Thoracic aorta (tissue), 2 donors: ENCODE measurements around the gene C1orf115. TPM values are rescaled to one million over a fixed set of nuclear protein-coding genes. Genes with fewer than 3 reads are reported as not detected.

Experiments used
- ATAC-seq: fragments of 150-250 bp; one replicate; pipeline ENCODE4 v1.8.0; 2017; ENCODE audit warnings: low read depth; ENCODE audit not compliant: insufficient number of reproducible peaks, low FRiP score
- DNase-seq: peaks from one replicate; pipeline ENCODE4 v3.0.0-alpha.2; 2020; ENCODE audit warnings: low spot score
- H3K27ac ChIP-seq, 2 donors: fragments of 200-600 bp; sonication (generic); 1 replicate in 1 of 2; 2 replicates in 1 of 2; pipeline ENCODE4 v1.5.1; 2016; ENCODE audit warnings: mild to moderate bottlenecking in 2 of 2, moderate library complexity in 2 of 2
- H3K27me3 ChIP-seq: fragments of 200-600 bp; sonication (generic); replicated peaks from 2 replicates; pipeline ENCODE4 v1.6.0; 2016; ENCODE audit warnings: mild to moderate bottlenecking; ENCODE audit not compliant: insufficient read depth
- H3K36me3 ChIP-seq: fragments of 200-600 bp; sonication (generic); one replicate; pipeline ENCODE4 v1.5.1; 2016
- H3K4me1 ChIP-seq, 2 donors: fragments of 200-600 bp; sonication (generic); 1 replicate in 1 of 2; 2 replicates in 1 of 2; pipeline versions ENCODE4 v1.5.1 to v1.6.0; 2016; ENCODE audit warnings: low read depth in 2 of 2, mild to moderate bottlenecking in 1 of 2; ENCODE audit not compliant: control insufficient read depth in 1 of 2
- H3K4me3 ChIP-seq: fragments of 200-600 bp; sonication (generic); 2 replicates; pipeline ENCODE4 v1.5.1; 2016; ENCODE audit warnings: mild to moderate bottlenecking
- H3K9me3 ChIP-seq: fragments of 200-600 bp; sonication (generic); 2 replicates; pipeline ENCODE4 v1.5.1; 2016
- CTCF ChIP-seq: fragments of 200-600 bp; sonication (generic); IDR thresholded peaks from one replicate; pipeline ENCODE4 v1.5.1; 2019; ENCODE audit warnings: antibody characterized with exemption
- total RNA-seq, 2 donors: library from RNA; depleted of rRNA; stranded (reverse); fragments of >200 nt; gene quantifications; one replicate each; pipeline versions ENCODE4 v1.1.0 to v1.2.3, GENCODE V29; 2016

Gene C1orf115
- total RNA-seq, 2 donors from 2014 or later, result 6.8 to 9.7 TPM

- Histone ChIP-seq H3K27ac (no peak overlapping the region), H3K9me3 (peaks cover 8% of the 10 kb centered on the region), H3K36me3 (no peaks in the 10 kb centered on the region), H3K4me3 (no peak overlapping the region), H3K27me3 (no peaks in the 10 kb centered on the region), H3K4me1 (no peaks in the 10 kb centered on the region)
- ATAC-seq (no peak), DNase-seq (no peak)
- no peak for TF ChIP-seq CTCF
Measured at GRCh38 chr1:220666349-220666748, 23.8 kb upstream of the C1orf115 start.

- H3K4me3 ChIP-seq, result no peak overlapping the region
- no peak overlapping the region for H3K27ac ChIP-seq
- no peak for DNase-seq
- no peaks in the 10 kb centered on the region for H3K4me1 ChIP-seq
- no peaks in the 10 kb centered on the region for H3K27me3 ChIP-seq
- no peak for ATAC-seq
- no peaks in the 10 kb centered on the region for H3K36me3 ChIP-seq
- TF ChIP-seq CTCF, result no peak
- H3K9me3 ChIP-seq, result peaks cover 8% of the 10 kb centered on the region
Measured at GRCh38 chr1:220669005-220669404, 21.2 kb upstream of the C1orf115 start.

- no peak for TF ChIP-seq CTCF
Measured at GRCh38 chr1:220670365-220670764, 19.8 kb upstream of the C1orf115 start.

GRCh38 chr1:220673921-220674320 lies 16.2 kb upstream of the C1orf115 start:
- no peak overlapping the region for H3K4me3 ChIP-seq
- no peaks in the 10 kb centered on the region for H3K4me1 ChIP-seq
- no peak for TF ChIP-seq CTCF
- H3K27me3 ChIP-seq, result no peaks in the 10 kb centered on the region
- no peaks in the 10 kb centered on the region for H3K36me3 ChIP-seq
- H3K9me3 ChIP-seq, result peaks cover 8% of the 10 kb centered on the region
- ATAC-seq, result no peak
- no peak for DNase-seq
- no peak overlapping the region for H3K27ac ChIP-seq

More at GRCh38 chr1:220670365-220670764, 19.8 kb upstream of the C1orf115 start:
- no peak for ATAC-seq
- Histone ChIP-seq H3K9me3 (peaks cover 8% of the 10 kb centered on the region), H3K36me3 (no peaks in the 10 kb centered on the region), H3K27me3 (no peaks in the 10 kb centered on the region), H3K27ac (no peak overlapping the region), H3K4me1 (no peaks in the 10 kb centered on the region), H3K4me3 (no peak overlapping the region)
- no peak for DNase-seq

GRCh38 chr1:220677251-220677650 lies 12.9 kb upstream of the C1orf115 start:
- ATAC-seq (no peak), DNase-seq (no peak)
- no peak for TF ChIP-seq CTCF
- no peak overlapping the region for H3K27ac ChIP-seq
- no peak overlapping the region for H3K4me3 ChIP-seq
- H3K27me3 ChIP-seq, result no peaks in the 10 kb centered on the region
- no peaks in the 10 kb centered on the region for H3K36me3 ChIP-seq
- H3K4me1 ChIP-seq, result no peaks in the 10 kb centered on the region
- H3K9me3 ChIP-seq, result no peaks in the 10 kb centered on the region
